Measurements from ENCODE around the gene DENND4C.
"Not testable (repeated sequence)": the region's sequence is repeated elsewhere in the genome, so short reads cannot be mapped to it uniquely, and the experiment has no call there.

DENND4C gene

GRCh38 chr9:19246891-19247290 is 16.4 kb downstream of the DENND4C start:
- DNase-seq (ENCODE audit: low read depth), result no peak
- no peak for TF ChIP-seq CTCF (IDR thresholded peaks at IDR 0.05; ENCODE audit: low read depth, low read length, missing control alignments)
- H3K4me3 ChIP-seq (ENCODE audit: low read depth, low read length), result no peak overlapping the region
- in situ Hi-C loops (cut with HindIII; ENCODE audit: low sequenced_read_pairs), result no loop called here

GRCh38 chr9:19247420-19247819 is 16.9 kb downstream of the DENND4C start:
- no peak for DNase-seq (ENCODE audit: low read depth)
- no peak for TF ChIP-seq CTCF (IDR thresholded peaks at IDR 0.05; ENCODE audit: low read depth, low read length, missing control alignments)
- no peak overlapping the region for H3K4me3 ChIP-seq (ENCODE audit: low read depth, low read length)
- in situ Hi-C loops (cut with HindIII; ENCODE audit: low sequenced_read_pairs), result no loop called here

GRCh38 chr9:19250346-19250745 is 19.9 kb downstream of the DENND4C start:
- in situ Hi-C loops (cut with HindIII; ENCODE audit: low sequenced_read_pairs); DNase-seq (ENCODE audit: low read depth): not testable (repeated sequence)

GRCh38 chr9:19251203-19251602 is 20.7 kb downstream of the DENND4C start:
- in situ Hi-C loops (cut with HindIII; ENCODE audit: low sequenced_read_pairs); H3K4me3 ChIP-seq (ENCODE audit: low read depth, low read length); DNase-seq (ENCODE audit: low read depth): not testable (repeated sequence)

More at GRCh38 chr9:19250346-19250745, 19.9 kb downstream of the DENND4C start:
- H3K4me3 ChIP-seq (ENCODE audit: low read depth, low read length), result not testable (repeated sequence)

GRCh38 chr9:19251622-19252021 is 21.1 kb downstream of the DENND4C start:
- in situ Hi-C loops (cut with HindIII; ENCODE audit: low sequenced_read_pairs); H3K4me3 ChIP-seq (ENCODE audit: low read depth, low read length); DNase-seq (ENCODE audit: low read depth): not testable (repeated sequence)

- H3K4me3 ChIP-seq (ENCODE audit: low read depth, low read length), result no peak overlapping the region
- no peak for DNase-seq (ENCODE audit: low read depth)
- TF ChIP-seq CTCF (IDR thresholded peaks at IDR 0.05; ENCODE audit: low read depth, low read length, missing control alignments), result no peak
- in situ Hi-C loops (cut with HindIII; ENCODE audit: low sequenced_read_pairs), result no loop called here
Measured at GRCh38 chr9:19252174-19252884, 21.8 kb downstream of the DENND4C start.

GRCh38 chr9:19252885-19253219 is 22.4 kb downstream of the DENND4C start:
- in situ Hi-C loops (cut with HindIII; ENCODE audit: low sequenced_read_pairs), result no loop called here
- no peak for TF ChIP-seq CTCF (IDR thresholded peaks at IDR 0.05; ENCODE audit: low read depth, low read length, missing control alignments)
- H3K4me3 ChIP-seq (ENCODE audit: low read depth, low read length), result no peak overlapping the region
- DNase-seq (ENCODE audit: low read depth), result no peak

- H3K4me3 ChIP-seq (ENCODE audit: low read depth, low read length), result no peak overlapping the region
- no peak for DNase-seq (ENCODE audit: low read depth)
- in situ Hi-C loops (cut with HindIII; ENCODE audit: low sequenced_read_pairs), result no loop called here
- no peak for TF ChIP-seq CTCF (IDR thresholded peaks at IDR 0.05; ENCODE audit: low read depth, low read length, missing control alignments)
Measured at GRCh38 chr9:19255112-19255511, 24.6 kb downstream of the DENND4C start.

All from astrocyte of the cerebellum (primary cell).